Activated CD4-positive, alpha-beta T cell treated with anti-CD3 and anti-CD28 coated beads, Interleukin-2, amount 50 U/mL, for 4 hours (primary cell): ENCODE measurements around the gene SLU7.

ENCODE experiments used
- DNase-seq, 2 experiments: peaks; one replicate each; pipeline ENCODE4 v3.0.0-alpha.2; 2020

The SLU7 gene

GRCh38 chr5:160418561-160419457 lies at the start of gene SLU7:
Gene SLU7 (minus strand): TSS chr5:160419081. CDS start chr5:160415294, 3,787 bp downstream.
- DNase-seq, result peak; percentile 91

- DNase-seq, result no peak
Observed at GRCh38 chr5:160468363-160468975, 49.6 kb upstream of the SLU7 start.

- peak; percentile 54 to 65 for DNase-seq
Observed at GRCh38 chr5:160467555-160468362, 48.9 kb upstream of the SLU7 start.

- peak in 1 of 2 experiments; percentile 3 for DNase-seq
Observed at GRCh38 chr5:160466889-160467554, 48.1 kb upstream of the SLU7 start.

- no peak for DNase-seq
Observed at GRCh38 chr5:160466116-160466515, 47.2 kb upstream of the SLU7 start.

GRCh38 chr5:160464466-160464797 lies 45.6 kb upstream of the SLU7 start:
- DNase-seq, result no peak

- no peak for DNase-seq
Observed at GRCh38 chr5:160463740-160464465, 45.0 kb upstream of the SLU7 start.

GRCh38 chr5:160463227-160463626 lies 44.3 kb upstream of the SLU7 start:
- no peak for DNase-seq

GRCh38 chr5:160462167-160462566 lies 43.3 kb upstream of the SLU7 start:
- DNase-seq, result no peak

GRCh38 chr5:160461378-160461777 lies 42.5 kb upstream of the SLU7 start:
- DNase-seq, result no peak

- no peak for DNase-seq
Observed at GRCh38 chr5:160460377-160461049, 41.6 kb upstream of the SLU7 start.

GRCh38 chr5:160458806-160459800 lies 40.2 kb upstream of the SLU7 start:
- DNase-seq, result no peak

GRCh38 chr5:160457252-160457651 lies 38.4 kb upstream of the SLU7 start:
- DNase-seq, result no peak

- DNase-seq, result no peak
Observed at GRCh38 chr5:160456480-160457177, 37.7 kb upstream of the SLU7 start.

GRCh38 chr5:160455600-160455999 lies 36.7 kb upstream of the SLU7 start:
- DNase-seq, result no peak

GRCh38 chr5:160453751-160454150 lies 34.9 kb upstream of the SLU7 start:
- no peak for DNase-seq

- DNase-seq, result no peak
Observed at GRCh38 chr5:160452795-160453194, 33.9 kb upstream of the SLU7 start.

- no peak for DNase-seq
Observed at GRCh38 chr5:160452036-160452435, 33.2 kb upstream of the SLU7 start.

- DNase-seq, result no peak
Observed at GRCh38 chr5:160451281-160451680, 32.4 kb upstream of the SLU7 start.
